NCI-H748 treated with DMSO at 0.1 percent for 48 hours (cell line): ENCODE results near the gene SH2B3.

Source experiments
- DNase-seq: peaks from one replicate; lab custom pipeline; 2025; lab: John Stamatoyannopoulos, UW

Gene SH2B3

GRCh38 chr12:111428081-111428727 is 22.5 kb downstream of the SH2B3 start:
- no peak for DNase-seq

- no peak for DNase-seq
Measured at GRCh38 chr12:111428728-111429175, 23.0 kb downstream of the SH2B3 start.

GRCh38 chr12:111429828-111430432 is 24.2 kb downstream of the SH2B3 start:
- DNase-seq, result no peak

- DNase-seq, result no peak
Measured at GRCh38 chr12:111430433-111431353, 25.0 kb downstream of the SH2B3 start.

- no peak for DNase-seq
Measured at GRCh38 chr12:111431772-111432171, 26.0 kb downstream of the SH2B3 start.

GRCh38 chr12:111434049-111434448 is 28.3 kb downstream of the SH2B3 start:
- no peak for DNase-seq

GRCh38 chr12:111434680-111435338 is 29.1 kb downstream of the SH2B3 start:
- DNase-seq, result no peak

DNA sequence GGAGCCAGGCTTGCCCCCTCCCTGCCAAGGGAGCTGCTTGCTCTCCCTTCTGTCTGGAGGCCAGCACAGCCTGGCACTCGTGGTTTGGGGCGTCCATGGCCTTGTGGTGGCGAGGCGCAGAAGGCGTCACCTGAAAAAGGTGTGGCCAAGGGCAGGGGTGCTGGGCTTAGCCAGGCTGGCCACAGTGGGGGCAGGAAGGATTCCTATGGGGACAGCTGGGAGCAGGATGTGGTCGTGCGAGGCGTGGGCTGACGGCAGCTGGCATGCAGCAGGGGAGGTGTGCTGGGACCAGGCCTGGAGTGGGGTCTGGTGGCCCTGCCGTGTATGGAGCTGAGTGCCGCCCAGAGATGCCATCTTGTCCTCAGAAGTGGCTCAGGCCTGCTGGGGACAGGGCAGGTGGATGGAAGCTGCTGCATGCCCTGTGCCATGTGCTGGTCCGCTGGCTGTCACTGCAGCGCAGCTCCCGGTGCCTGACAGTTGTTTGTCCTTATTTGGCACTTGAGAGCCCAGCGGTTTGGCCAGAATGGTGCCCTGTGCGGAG is 30.0 kb downstream of the SH2B3 start:
- DNase-seq, result no peak

DNA sequence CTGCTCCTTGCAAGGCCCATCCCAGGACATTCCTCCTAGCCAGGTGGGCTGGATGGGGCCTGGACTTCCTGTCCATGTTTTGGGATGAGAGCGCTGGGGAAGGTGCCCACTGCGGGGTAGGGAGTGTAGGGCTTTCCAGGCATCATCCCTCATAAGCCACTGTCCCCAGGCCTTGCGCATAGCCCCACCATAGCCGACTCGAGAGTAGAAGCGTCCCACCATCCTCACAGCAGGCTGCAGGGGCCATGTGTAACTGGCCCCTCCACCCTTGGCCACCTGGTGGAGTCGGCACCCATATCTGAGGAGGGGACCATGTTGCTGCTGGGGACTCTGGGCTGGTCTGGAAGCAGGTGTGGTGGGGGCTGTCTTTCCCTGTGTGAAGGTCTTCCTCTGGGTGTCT is 30.5 kb downstream of the SH2B3 start:
- DNase-seq, result no peak

DNA sequence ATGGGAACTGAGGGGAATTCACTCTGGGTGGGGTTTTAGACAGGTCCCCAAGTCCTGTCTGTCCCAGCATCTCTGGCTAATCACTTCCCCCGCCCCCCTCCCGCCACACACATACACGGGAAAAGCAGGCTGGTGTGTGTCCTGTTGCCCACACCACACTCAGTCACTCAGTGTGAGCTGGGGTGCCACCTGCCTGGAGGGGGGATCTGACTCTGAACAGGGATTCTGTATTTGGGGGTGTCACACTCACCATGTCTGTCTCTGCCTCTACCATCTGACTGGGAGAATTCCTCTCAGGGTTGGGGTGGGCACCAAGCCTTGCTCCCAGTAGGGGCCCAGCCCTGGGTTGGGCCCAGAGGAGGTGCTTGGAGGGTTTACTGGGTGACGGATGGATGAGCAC is 31.1 kb downstream of the SH2B3 start:
- no peak for DNase-seq

DNA sequence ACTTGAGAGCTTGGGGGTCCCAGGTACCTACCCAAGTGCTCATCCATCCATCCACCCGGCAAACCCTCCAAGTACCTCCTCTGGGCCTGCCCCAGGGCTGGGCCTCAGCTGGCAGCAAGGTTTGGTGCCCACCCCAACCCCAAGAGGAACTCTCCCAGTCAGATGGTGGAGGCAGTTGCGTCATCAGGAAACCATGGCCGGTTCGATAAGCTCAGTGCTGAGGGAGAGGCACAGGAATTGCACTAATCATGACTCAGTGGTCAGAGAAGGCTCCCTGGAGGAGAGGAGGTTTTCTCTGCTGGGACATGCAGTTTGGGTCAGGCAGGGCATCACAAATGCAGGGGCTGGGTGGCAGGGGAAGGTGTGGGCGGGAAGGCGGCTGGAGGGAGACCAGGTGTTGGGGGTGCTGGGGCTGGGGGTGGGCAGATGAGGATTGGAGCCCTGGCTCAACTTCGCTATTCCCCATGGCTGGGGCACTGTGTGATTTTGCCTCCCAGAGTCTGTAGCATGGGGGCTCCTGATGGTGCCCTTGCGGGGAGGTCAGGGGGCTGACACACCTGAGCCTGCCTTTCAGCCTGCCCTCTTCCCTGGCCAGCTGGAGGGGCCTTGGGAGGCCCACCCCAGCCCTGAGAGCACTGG is 32.2 kb downstream of the SH2B3 start:
- DNase-seq, result no peak

DNA sequence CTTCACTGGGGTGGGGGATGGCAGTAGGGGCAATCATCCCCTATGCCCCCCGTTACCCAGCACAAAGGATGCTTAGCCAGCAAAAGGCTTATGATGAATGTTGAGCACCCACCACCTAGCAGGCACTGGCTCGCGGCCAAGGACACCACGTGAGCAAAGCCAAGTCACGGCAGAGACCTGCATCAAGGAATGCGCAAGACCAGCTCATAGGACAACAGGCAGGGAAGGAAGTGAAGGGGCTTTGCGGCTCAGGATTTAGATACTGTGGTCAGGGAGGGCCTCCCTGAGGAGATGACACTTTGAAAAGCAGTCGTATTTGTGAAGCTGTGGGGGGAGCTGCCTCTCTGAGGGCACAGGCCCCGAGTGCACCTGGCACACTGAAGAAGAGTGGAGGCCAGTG is 32.8 kb downstream of the SH2B3 start:
- no peak for DNase-seq

GRCh38 chr12:111439657-111440151 is 34.0 kb downstream of the SH2B3 start:
- no peak for DNase-seq

- DNase-seq, result no peak
Measured at GRCh38 chr12:111440152-111440551, 34.4 kb downstream of the SH2B3 start.

DNA sequence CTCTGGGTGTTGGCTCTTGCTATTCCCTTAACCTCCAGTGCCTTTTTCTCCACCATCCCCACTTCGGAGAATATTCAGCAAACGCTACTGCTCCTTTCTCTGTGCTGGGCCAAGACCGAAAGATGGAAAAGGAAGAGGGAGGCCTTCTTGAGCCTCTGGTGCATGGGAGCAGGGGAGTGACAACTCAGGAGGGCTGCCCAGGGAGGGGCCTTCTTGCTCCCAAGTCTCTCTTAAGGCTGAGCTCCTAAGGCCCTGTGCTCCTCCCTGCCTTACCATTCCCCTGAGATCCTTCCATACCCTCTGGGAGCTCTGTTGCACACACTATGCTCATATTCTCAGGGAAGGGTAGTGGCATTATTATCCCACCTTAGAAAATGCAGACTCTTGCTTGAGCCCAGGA is 34.9 kb downstream of the SH2B3 start:
- DNase-seq, result no peak

GRCh38 chr12:111441107-111441928 is 35.6 kb downstream of the SH2B3 start:
- no peak for DNase-seq

- no peak for DNase-seq
Measured at GRCh38 chr12:111442301-111443045, 36.8 kb downstream of the SH2B3 start.

- no peak for DNase-seq
Measured at GRCh38 chr12:111443086-111443485, 37.4 kb downstream of the SH2B3 start.

DNA sequence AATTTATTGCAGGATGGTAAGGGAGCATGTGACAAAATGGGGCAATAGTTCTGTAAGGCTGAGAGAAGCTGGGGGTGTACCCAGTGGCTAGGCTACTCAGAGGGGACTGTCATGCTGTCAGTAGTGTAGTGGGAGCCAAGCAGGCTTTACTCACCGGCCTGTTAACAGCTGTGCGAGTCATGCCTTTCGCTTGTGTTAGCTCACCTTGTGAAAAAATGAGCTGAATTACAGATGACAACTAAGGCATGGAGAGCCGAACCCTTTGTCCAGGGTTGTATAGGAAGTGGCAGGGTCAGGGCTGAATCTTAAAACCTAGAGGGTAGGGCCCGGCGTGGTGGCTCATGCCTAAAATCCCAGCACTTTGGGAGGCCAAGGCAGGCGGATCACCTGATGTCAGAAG is 37.9 kb downstream of the SH2B3 start:
- no peak for DNase-seq
